Activated naive CD8-positive, alpha-beta T cell treated with anti-CD3 and anti-CD28 coated beads, Interleukin-2, amount 10 ng/mL, durations not matched to agents 7 days and 5 days (primary cell): Measurements from ENCODE around the gene SHISA9. TPM values are rescaled to one million over a fixed set of nuclear protein-coding genes. Genes with fewer than 3 reads are reported as not detected.
A peak's percentile ranks its signal among the peaks of the same experiment; 100 is the strongest.

Experiments
- ATAC-seq: fragments of 150-1000 bp; cut with Tn5 transposase; one replicate; pipeline ENCODE4 v1.10.0; 2021; ENCODE audit warnings: low read depth, moderate library complexity
- POLR2A ChIA-PET: fragments of 350-600 bp; sonication (Branson Sonifier 250); formaldehyde crosslinking; loops from one replicate; lab custom pipeline; 2021; ENCODE audit warnings: antibody characterized with exemption; lab: Charles Lee
- DNase-seq: peaks from one replicate; pipeline ENCODE4 v3.0.0; 2021
- H3K27ac Mint-ChIP-seq: one replicate; pipeline ENCODE4 v1.8.0; 2022; ENCODE audit warnings: mild to moderate bottlenecking, mixed read lengths
- H3K27me3 Mint-ChIP-seq: one replicate; pipeline ENCODE4 v1.8.0; 2022; ENCODE audit warnings: mild to moderate bottlenecking, moderate library complexity, mixed read lengths
- H3K36me3 Mint-ChIP-seq: one replicate; pipeline ENCODE4 v1.8.0; 2021; ENCODE audit warnings: mild to moderate bottlenecking, mixed read lengths
- H3K4me1 Mint-ChIP-seq: one replicate; pipeline ENCODE4 v1.8.0; 2021; ENCODE audit warnings: mixed read lengths
- H3K4me3 Mint-ChIP-seq: one replicate; pipeline ENCODE4 v1.8.0; 2022; ENCODE audit warnings: mild to moderate bottlenecking, moderate library complexity, mixed read lengths
- H3K9me3 Mint-ChIP-seq: one replicate; pipeline ENCODE4 v1.8.0; 2021; ENCODE audit warnings: mixed read lengths
- total RNA-seq, 2 experiments: library from RNA; stranded (reverse); gene quantifications; one replicate each; pipeline ENCODE4 v1.2.3, GENCODE V29; 2021

SHISA9 gene
- total RNA-seq, 2 experiments from 2014 or later, result not detected

GRCh38 chr16:12879812-12880211 is 21.6 kb upstream of the SHISA9 start:
- no peak for ATAC-seq
- POLR2A ChIA-PET, result no interaction called here

GRCh38 chr16:12881182-12881581 is 20.2 kb upstream of the SHISA9 start:
- no peak for ATAC-seq
- POLR2A ChIA-PET, result no interaction called here
- Mint-ChIP-seq H3K4me1 (no peaks in the 10 kb centered on the region), H3K9me3 (no peaks in the 10 kb centered on the region), H3K36me3 (no peaks in the 10 kb centered on the region), H3K27ac (no peak overlapping the region), H3K4me3 (no peak overlapping the region), H3K27me3 (peaks cover 16% of the 10 kb centered on the region)
- DNase-seq, result no peak

More at GRCh38 chr16:12879812-12880211, 21.6 kb upstream of the SHISA9 start:
- no peak overlapping the region for H3K27ac Mint-ChIP-seq
- H3K36me3 Mint-ChIP-seq, result no peaks in the 10 kb centered on the region
- no peak for DNase-seq
- H3K4me3 Mint-ChIP-seq, result no peak overlapping the region
- no peaks in the 10 kb centered on the region for H3K9me3 Mint-ChIP-seq
- H3K4me1 Mint-ChIP-seq, result no peaks in the 10 kb centered on the region
- H3K27me3 Mint-ChIP-seq, result peaks cover 15% of the 10 kb centered on the region

- Mint-ChIP-seq H3K4me3 (no peak overlapping the region), H3K36me3 (no peaks in the 10 kb centered on the region), H3K27ac (no peak overlapping the region), H3K27me3 (peaks cover 18% of the 10 kb centered on the region), H3K4me1 (no peaks in the 10 kb centered on the region), H3K9me3 (no peaks in the 10 kb centered on the region)
- no peak for DNase-seq
- POLR2A ChIA-PET, result no interaction called here
- ATAC-seq, result no peak
Observed at GRCh38 chr16:12881740-12882139, 19.7 kb upstream of the SHISA9 start.

- Mint-ChIP-seq H3K4me1 (no peaks in the 10 kb centered on the region), H3K4me3 (no peak overlapping the region), H3K36me3 (peaks cover 2% of the 10 kb centered on the region), H3K9me3 (no peaks in the 10 kb centered on the region), H3K27ac (no peak overlapping the region), H3K27me3 (peaks cover 19% of the 10 kb centered on the region)
- ATAC-seq (no peak), DNase-seq (no peak)
- POLR2A ChIA-PET, result no interaction called here
Observed at GRCh38 chr16:12885742-12886141, 15.7 kb upstream of the SHISA9 start.

GRCh38 chr16:12891836-12892235 is 9.6 kb upstream of the SHISA9 start:
- ATAC-seq, result no peak
- Mint-ChIP-seq H3K9me3 (no peaks in the 10 kb centered on the region), H3K27ac (no peak overlapping the region), H3K4me3 (no peak overlapping the region), H3K36me3 (peaks cover 2% of the 10 kb centered on the region), H3K4me1 (no peaks in the 10 kb centered on the region), H3K27me3 (peaks cover 14% of the 10 kb centered on the region)
- no peak for DNase-seq
- POLR2A ChIA-PET, result no interaction called here

GRCh38 chr16:12893050-12893750 is 8.2 kb upstream of the SHISA9 start:
- H3K4me1 Mint-ChIP-seq, result no peaks in the 10 kb centered on the region

GRCh38 chr16:12896562-12896961 is 4.8 kb upstream of the SHISA9 start:
- H3K27me3 Mint-ChIP-seq, result peaks cover 42% of the 10 kb centered on the region
- no peaks in the 10 kb centered on the region for H3K4me1 Mint-ChIP-seq
- no peak for DNase-seq
- no peak overlapping the region for H3K4me3 Mint-ChIP-seq
- no peaks in the 10 kb centered on the region for H3K9me3 Mint-ChIP-seq
- POLR2A ChIA-PET, result no interaction called here
- no peak overlapping the region for H3K27ac Mint-ChIP-seq
- no peak for ATAC-seq
- no peaks in the 10 kb centered on the region for H3K36me3 Mint-ChIP-seq

More at GRCh38 chr16:12893050-12893750, 8.2 kb upstream of the SHISA9 start:
- no peaks in the 10 kb centered on the region for H3K36me3 Mint-ChIP-seq
- no peak overlapping the region for H3K4me3 Mint-ChIP-seq
- H3K27ac Mint-ChIP-seq, result no peak overlapping the region
- H3K9me3 Mint-ChIP-seq, result no peaks in the 10 kb centered on the region
- DNase-seq, result no peak
- POLR2A ChIA-PET, result no interaction called here
- no peak for ATAC-seq
- peaks cover 17% of the 10 kb centered on the region for H3K27me3 Mint-ChIP-seq

GRCh38 chr16:12898551-12898950 is 2.8 kb upstream of the SHISA9 start:
- H3K4me1 Mint-ChIP-seq, result no peaks in the 10 kb centered on the region
- no peaks in the 10 kb centered on the region for H3K9me3 Mint-ChIP-seq
- no peak overlapping the region for H3K27ac Mint-ChIP-seq
- POLR2A ChIA-PET, result no interaction called here
- peaks cover 54% of the 10 kb centered on the region for H3K27me3 Mint-ChIP-seq
- H3K4me3 Mint-ChIP-seq, result no peak overlapping the region
- no peaks in the 10 kb centered on the region for H3K36me3 Mint-ChIP-seq
- ATAC-seq, result no peak
- DNase-seq, result no peak

- Mint-ChIP-seq H3K36me3 (no peaks in the 10 kb centered on the region), H3K4me3 (no peak overlapping the region), H3K4me1 (no peaks in the 10 kb centered on the region), H3K9me3 (no peaks in the 10 kb centered on the region), H3K27ac (no peak overlapping the region), H3K27me3 (peaks cover 60% of the 10 kb centered on the region)
- DNase-seq (no peak), ATAC-seq (no peak)
- POLR2A ChIA-PET, result no interaction called here
Observed at GRCh38 chr16:12899529-12900143, 1.8 kb upstream of the SHISA9 start.

- ATAC-seq (no peak), DNase-seq (no peak)
- Mint-ChIP-seq H3K9me3 (no peaks in the 10 kb centered on the region), H3K27ac (no peak overlapping the region), H3K27me3 (peaks cover 64% of the 10 kb centered on the region), H3K4me1 (no peaks in the 10 kb centered on the region), H3K36me3 (no peaks in the 10 kb centered on the region), H3K4me3 (no peak overlapping the region)
- POLR2A ChIA-PET, result no interaction called here
Observed at GRCh38 chr16:12900156-12900555, 1.2 kb upstream of the SHISA9 start.

GRCh38 chr16:12900599-12901203 is 697 bp upstream of the SHISA9 start:
- POLR2A ChIA-PET, result no interaction called here
- Mint-ChIP-seq H3K4me3 (no peak overlapping the region), H3K4me1 (no peaks in the 10 kb centered on the region), H3K36me3 (no peaks in the 10 kb centered on the region), H3K9me3 (no peaks in the 10 kb centered on the region), H3K27ac (no peak overlapping the region), H3K27me3 (peaks cover 69% of the 10 kb centered on the region)
- DNase-seq, result no peak
- no peak for ATAC-seq

- H3K27me3 Mint-ChIP-seq, result peaks cover 74% of the 10 kb centered on the region
- ATAC-seq, result no peak
- POLR2A ChIA-PET, result no interaction called here
- H3K4me1 Mint-ChIP-seq, result no peaks in the 10 kb centered on the region
- H3K4me3 Mint-ChIP-seq, result no peak overlapping the region
- no peaks in the 10 kb centered on the region for H3K9me3 Mint-ChIP-seq
- peak; percentile 23 for DNase-seq
- no peak overlapping the region for H3K27ac Mint-ChIP-seq
- H3K36me3 Mint-ChIP-seq, result no peaks in the 10 kb centered on the region
Observed at GRCh38 chr16:12901204-12901596, 198 bp upstream of the SHISA9 start.

GRCh38 chr16:12902511-12903372 is 1.3 kb downstream of the SHISA9 start:
- POLR2A ChIA-PET, result no interaction called here
- Mint-ChIP-seq H3K27ac (no peak overlapping the region), H3K9me3 (no peaks in the 10 kb centered on the region), H3K27me3 (peaks cover 73% of the 10 kb centered on the region), H3K4me3 (peak overlapping the region; percentile 19), H3K4me1 (no peaks in the 10 kb centered on the region), H3K36me3 (no peaks in the 10 kb centered on the region)
- no peak for DNase-seq
- ATAC-seq, result no peak
